SK-N-SH (cell line): ENCODE data around the gene TCF25. TPM values are rescaled to one million over a fixed set of nuclear protein-coding genes. Genes with fewer than 3 reads are reported as not detected.

ENCODE experiments used
- CTCF ChIA-PET: fragments of 300-600, 350-600 bp; formaldehyde crosslinking; extraction: SDS; loops from one replicate; lab custom pipeline; 2021; lab: Yijun Ruan, JAX
- POLR2A ChIA-PET: fragments of 350-600 bp; sonication (Branson Sonifier 250); formaldehyde crosslinking; extraction: SDS; loops from one replicate; lab custom pipeline; 2020; ENCODE audit warnings: antibody characterized with exemption, inconsistent platforms; lab: Yijun Ruan, JAX
- DNase-seq: peaks from one replicate; pipeline ENCODE4 v3.0.0; 2012
- H2AFZ ChIP-seq: fragments of 200-600 bp; sonication (generic); 2 replicates; pipeline ENCODE4 v1.8.1; 2016; ENCODE audit warnings: antibody characterized with exemption, mild to moderate bottlenecking, low read depth
- H3F3A ChIP-seq: fragments of 200-600 bp; sonication (generic); replicated peaks from 2 replicates; pipeline ENCODE3; 2016; ENCODE audit warnings: antibody characterized with exemption, mild to moderate bottlenecking; ENCODE audit not compliant: insufficient read depth
- H3K27ac ChIP-seq, 2 experiments: fragments of 200-500 bp in 1 of 2; fragments of 200-600 bp in 1 of 2; sonication (Bioruptor generic) in 1 of 2; sonication (generic), shearing (Covaris generic) in 1 of 2; 2 replicates each; pipeline versions ENCODE4 v1.5.1 to v1.6.1; 2014 to 2016; ENCODE audit warnings: low read depth in 2 of 2, inconsistent platforms in 1 of 2, low read length in 1 of 2, mild to moderate bottlenecking in 1 of 2, mixed read lengths in 1 of 2
- H3K27me3 ChIP-seq: fragments of 200-600 bp; sonication (generic), shearing (Covaris generic); 2 replicates; pipeline ENCODE4 v1.6.1; 2016; ENCODE audit warnings: mixed run types; ENCODE audit not compliant: insufficient read depth
- H3K36me3 ChIP-seq, 2 experiments: fragments of 200-500 bp in 1 of 2; fragments of 200-600 bp in 1 of 2; sonication (Bioruptor generic) in 1 of 2; sonication (generic) in 1 of 2; replicated peaks in 1 of 2; 2 replicates each; pipeline versions ENCODE3 to v1.5.1; 2014 to 2016; ENCODE audit warnings: low read length in 1 of 2, mild to moderate bottlenecking in 1 of 2; ENCODE audit not compliant: insufficient read depth in 2 of 2, control insufficient read depth in 1 of 2
- H3K4me1 ChIP-seq, 2 experiments: fragments of 200-500 bp in 1 of 2; fragments of 200-600 bp in 1 of 2; sonication (Bioruptor generic) in 1 of 2; sonication (generic), shearing (Covaris generic) in 1 of 2; 2 replicates each; pipeline versions ENCODE4 v1.5.1 to v1.6.1; 2014 to 2016; ENCODE audit warnings: low read depth in 1 of 2, low read length in 1 of 2, mixed run types in 1 of 2; ENCODE audit not compliant: insufficient read depth in 2 of 2, control insufficient read depth in 1 of 2
- H3K4me2 ChIP-seq: fragments of 200-600 bp; sonication (generic), shearing (Covaris generic); 2 replicates; pipeline ENCODE4 v1.6.1; 2017; ENCODE audit warnings: mixed run types
- H3K4me3 ChIP-seq, 2 experiments: fragments of 200-500 bp in 1 of 2; fragments of 200-600 bp in 1 of 2; sonication (Bioruptor generic) in 1 of 2; sonication (generic), shearing (Covaris generic) in 1 of 2; 2 replicates each; pipeline versions ENCODE4 v1.5.1 to v1.8.1; 2014 to 2016; ENCODE audit warnings: low read depth in 2 of 2, inconsistent platforms in 1 of 2, low read length in 1 of 2, mild to moderate bottlenecking in 1 of 2, mixed read lengths in 1 of 2, moderate library complexity in 1 of 2
- H3K79me2 ChIP-seq: fragments of 200-600 bp; sonication (generic); 2 replicates; pipeline ENCODE4 v1.8.1; 2017; ENCODE audit warnings: mild to moderate bottlenecking; ENCODE audit not compliant: insufficient read depth
- H3K9ac ChIP-seq: fragments of 200-600 bp; sonication (generic); 2 replicates; pipeline ENCODE4 v1.6.1; 2017; ENCODE audit warnings: mixed run types
- H3K9me2 ChIP-seq: fragments of 200-600 bp; sonication (generic); 2 replicates; pipeline ENCODE4 v1.6.1; 2017; ENCODE audit warnings: mixed run types
- H3K9me3 ChIP-seq: fragments of 200-600 bp; sonication (generic); 2 replicates; pipeline ENCODE4 v1.6.1; 2017; ENCODE audit warnings: mixed run types, mild to moderate bottlenecking, moderate library complexity
- H4K20me1 ChIP-seq: fragments of 200-600 bp; sonication (generic); 2 replicates; pipeline ENCODE4 v1.6.1; 2017; ENCODE audit warnings: mild to moderate bottlenecking, mixed run types; ENCODE audit not compliant: insufficient read depth
- CHD2 ChIP-seq: fragments of 150-350 bp; IDR thresholded peaks from 2 replicates; pipeline ENCODE4 v1.6.1; 2018; ENCODE audit warnings: low read length; ENCODE audit not compliant: partially characterized antibody
- CTCF ChIP-seq: fragments of 200-600 bp; sonication (generic); IDR thresholded peaks from 2 replicates; pipeline ENCODE4 v1.6.1; 2017; ENCODE audit warnings: antibody characterized with exemption, mild to moderate bottlenecking, moderate library complexity
- EP300 ChIP-seq, 2 experiments: IDR thresholded peaks; 2 replicates each; pipeline versions ENCODE4 v1.4.0 to v1.6.1; 2012; ENCODE audit warnings: borderline replicate concordance in 1 of 2, low read depth in 1 of 2, low read length in 1 of 2
- EZH2phosphoT487 ChIP-seq: fragments of 200-600 bp; sonication (generic); IDR thresholded peaks from 2 replicates; pipeline ENCODE4 v1.6.1; 2017; ENCODE audit warnings: low read depth, mixed run types, mild to moderate bottlenecking, antibody characterized with exemption, moderate library complexity, borderline replicate concordance
- GATA2 ChIP-seq: sonication (generic); formaldehyde crosslinking; IDR thresholded peaks from 2 replicates; pipeline ENCODE4 v1.5.0; 2020; ENCODE audit warnings: mild to moderate bottlenecking, missing genetic modification reagents
- RCOR1 ChIP-seq: fragments of 150-350 bp; IDR thresholded peaks from 2 replicates; pipeline ENCODE4 v1.6.1; 2017; ENCODE audit warnings: antibody characterized with exemption, low read length
- REST ChIP-seq: IDR thresholded peaks from 2 replicates; pipeline ENCODE4 v1.6.1; 2012; ENCODE audit warnings: mild to moderate bottlenecking, low read depth, low read length, moderate library complexity
- SIN3A ChIP-seq: IDR thresholded peaks from 2 replicates; pipeline ENCODE4 v1.6.1; 2012; ENCODE audit warnings: low read depth, mild to moderate bottlenecking, low read length, moderate library complexity, borderline replicate concordance
- SMC3 ChIP-seq: IDR thresholded peaks from 2 replicates; pipeline ENCODE4 v1.6.1; 2012; ENCODE audit warnings: low read depth, low read length, improper control_type of control experiment
- TAF1 ChIP-seq: IDR thresholded peaks from 2 replicates; pipeline ENCODE4 v1.6.1; 2012; ENCODE audit warnings: low read depth, mild to moderate bottlenecking, low read length, moderate library complexity, borderline replicate concordance
- TCF12 ChIP-seq: IDR thresholded peaks from 2 replicates; pipeline ENCODE4 v1.4.0; 2012
- YY1 ChIP-seq: IDR thresholded peaks from 2 replicates; pipeline ENCODE4 v1.4.0; 2012; ENCODE audit warnings: low read depth, mild to moderate bottlenecking
- WGBS: methylation state at CpG from one replicate; pipeline ENCODE4 v1.1.6; 2017; ENCODE audit warnings: low lambda C conversion rate; 5-methylcytosine and 5-hydroxymethylcytosine counted together
- polyA plus RNA-seq, 3 experiments: library from polyadenylated mRNA; depleted of rRNA; stranded (reverse); fragments of >200 nt; gene quantifications; 2 replicates each; pipeline ENCODE4 v1.2.3, GENCODE V29; 2012

TCF25 gene
- polyA plus RNA-seq, 1 of the 3 experiments (the other 2 are of a cell fraction) = 208 TPM

GRCh38 chr16:89867918-89868317, 5.5 kb upstream of the TCF25 start:
- POLR2A ChIA-PET = no interaction called here
- DNase-seq = no peak

More at GRCh38 chr16:89867918-89868317, 5.5 kb upstream of the TCF25 start:
- no peaks in the 10 kb centered on the region for H3K27me3 ChIP-seq
- no peaks in the 10 kb centered on the region for H3F3A ChIP-seq
- CTCF ChIA-PET = no interaction called here
- WGBS = 94% methylated on average over 5 of the region's 5 CpGs
- H3K27ac ChIP-seq = no peak overlapping the region
- H3K36me3 ChIP-seq = peaks cover 8 to 17% of the 10 kb centered on the region in 2 experiments
- 0 out of 2 replicates have a peak, but pooled peaks cover 6% of the 10 kb centered on the region for H3K9me3 ChIP-seq
- H3K9me2 ChIP-seq = no peaks in the 10 kb centered on the region
- no peaks in the 10 kb centered on the region for H4K20me1 ChIP-seq
- H3K4me1 ChIP-seq = peaks cover 6% of the 10 kb centered on the region in 2 experiments; a peak in 2 of 4 replicates
- H3K4me2 ChIP-seq = no peak overlapping the region
- H3K79me2 ChIP-seq = peaks cover 10% of the 10 kb centered on the region; the same call in 1 of the 2 replicates
- no peak for TF ChIP-seq EZH2phosphoT487
- no peak for TF ChIP-seq CTCF
- no peak for TF ChIP-seq TAF1
- no peak for TF ChIP-seq SIN3A
- no peak for TF ChIP-seq EP300 (IDR thresholded peaks at IDR 0.05; ENCODE audit: borderline replicate concordance in 1 of 2, low read depth in 1 of 2, low read length in 1 of 2)
- no peak for TF ChIP-seq CHD2
- TF ChIP-seq YY1 = no peak
- no peak for TF ChIP-seq TCF12
- no peak for TF ChIP-seq GATA2
- TF ChIP-seq REST = no peak
- no peak for TF ChIP-seq RCOR1
- no peak for TF ChIP-seq SMC3
- no peak overlapping the region for H2AFZ ChIP-seq
- H3K4me3 ChIP-seq = no peak overlapping the region
- H3K9ac ChIP-seq = no peak overlapping the region
